ENCODE data around the gene HOXD3.
A peak's percentile ranks its signal among the peaks of the same experiment; 100 is the strongest.

Gene HOXD3

DNA sequence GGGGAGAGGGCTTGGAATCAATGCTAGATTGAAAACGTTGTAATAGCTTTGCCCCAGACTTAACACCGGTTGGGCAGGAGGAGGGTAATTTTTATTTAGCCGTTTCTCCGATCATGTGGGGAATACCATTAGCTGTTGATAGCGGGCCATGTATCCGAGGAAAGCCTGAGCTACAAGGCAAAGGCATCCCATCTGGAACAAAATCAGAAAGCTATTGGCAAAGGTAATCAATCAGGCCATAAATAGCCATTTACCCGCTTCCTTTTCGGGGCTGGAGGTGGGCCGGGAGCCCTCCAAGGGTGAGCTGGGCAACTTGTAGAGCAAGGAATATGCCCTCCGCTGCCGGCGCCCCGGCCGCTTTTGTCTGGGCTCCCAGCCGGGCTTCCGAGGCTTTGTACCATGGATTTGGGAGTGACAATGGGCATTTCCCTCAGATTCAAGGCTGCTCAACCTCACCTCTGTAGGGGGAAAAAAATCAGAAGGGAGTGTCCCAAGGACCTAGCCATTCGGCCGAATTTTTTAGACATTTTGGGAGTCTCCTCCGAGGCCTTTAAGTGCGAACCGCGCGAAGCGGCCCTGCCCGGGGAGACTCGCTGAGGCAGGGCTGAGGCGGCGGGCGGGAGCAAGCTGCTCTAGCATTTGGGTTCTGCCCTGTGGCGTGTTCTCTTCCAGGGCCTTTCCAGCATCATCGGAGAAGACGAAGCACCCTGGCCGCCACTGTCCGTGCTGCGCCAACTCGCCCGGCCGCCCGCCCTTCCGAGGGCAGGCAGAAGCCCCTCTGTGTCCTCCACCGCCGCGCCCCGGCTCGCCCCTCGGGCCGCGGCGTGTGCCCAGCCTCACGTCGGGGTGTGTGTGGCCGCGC lies 35.7 kb upstream of the HOXD3 start:
- no peak for DNase-seq (ENCODE audit: low read depth)

GRCh38 chr2:176122052-176122682 lies 34.9 kb upstream of the HOXD3 start:
- DNase-seq (ENCODE audit: low read depth) = peak; percentile 57

DNA sequence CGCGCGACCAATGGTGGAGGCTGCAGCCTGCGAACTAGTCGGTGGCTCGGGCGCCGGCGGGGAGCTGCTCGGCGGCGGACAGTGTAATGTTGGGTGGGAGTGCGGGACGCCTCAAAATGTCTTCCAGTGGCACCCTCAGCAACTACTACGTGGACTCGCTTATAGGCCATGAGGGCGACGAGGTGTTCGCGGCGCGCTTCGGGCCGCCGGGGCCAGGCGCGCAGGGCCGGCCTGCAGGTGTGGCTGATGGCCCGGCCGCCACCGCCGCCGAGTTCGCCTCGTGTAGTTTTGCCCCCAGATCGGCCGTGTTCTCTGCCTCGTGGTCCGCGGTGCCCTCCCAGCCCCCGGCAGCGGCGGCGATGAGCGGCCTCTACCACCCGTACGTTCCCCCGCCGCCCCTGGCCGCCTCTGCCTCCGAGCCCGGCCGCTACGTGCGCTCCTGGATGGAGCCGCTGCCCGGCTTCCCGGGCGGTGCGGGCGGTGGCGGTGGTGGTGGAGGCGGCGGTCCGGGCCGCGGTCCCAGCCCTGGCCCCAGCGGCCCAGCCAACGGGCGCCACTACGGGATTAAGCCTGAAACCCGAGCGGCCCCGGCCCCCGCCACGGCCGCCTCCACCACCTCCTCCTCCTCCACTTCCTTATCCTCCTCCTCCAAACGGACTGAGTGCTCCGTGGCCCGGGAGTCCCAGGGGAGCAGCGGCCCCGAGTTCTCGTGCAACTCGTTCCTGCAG lies 34.3 kb upstream of the HOXD3 start, which contains the start of gene HOXD9:
Gene HOXD9, plus strand, starts transcription at position 37 of the 728 bp plus-strand sequence. Its CDS starts 50 bp downstream, at position 87.
- no peak for DNase-seq (ENCODE audit: low read depth)

DNA sequence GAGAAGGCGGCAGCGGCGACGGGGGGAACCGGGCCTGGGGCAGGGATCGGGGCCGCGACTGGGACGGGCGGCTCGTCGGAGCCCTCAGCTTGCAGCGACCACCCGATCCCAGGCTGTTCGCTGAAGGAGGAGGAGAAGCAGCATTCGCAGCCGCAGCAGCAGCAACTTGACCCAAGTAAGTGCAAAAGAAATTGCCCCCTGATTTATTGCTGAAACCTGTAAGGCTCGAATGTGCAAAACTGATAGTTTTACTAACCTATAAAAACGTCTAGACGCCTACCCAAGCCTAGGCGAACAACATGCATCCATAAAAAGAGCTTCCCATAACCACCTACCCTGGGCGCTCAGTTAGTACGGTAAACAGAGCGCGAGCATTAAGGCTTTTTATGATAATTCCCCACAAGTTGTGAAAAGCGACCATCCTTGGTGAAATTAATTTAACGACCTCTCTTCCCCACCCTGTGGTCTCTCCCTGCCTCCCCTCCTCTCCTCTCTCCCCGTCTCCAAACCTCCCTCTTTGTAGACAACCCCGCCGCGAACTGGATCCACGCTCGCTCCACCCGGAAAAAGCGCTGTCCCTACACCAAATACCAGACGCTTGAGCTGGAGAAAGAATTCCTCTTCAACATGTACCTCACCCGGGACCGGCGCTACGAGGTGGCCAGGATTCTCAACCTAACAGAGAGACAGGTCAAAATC lies 33.5 kb upstream of the HOXD3 start:
- no peak for DNase-seq (ENCODE audit: low read depth)

DNA sequence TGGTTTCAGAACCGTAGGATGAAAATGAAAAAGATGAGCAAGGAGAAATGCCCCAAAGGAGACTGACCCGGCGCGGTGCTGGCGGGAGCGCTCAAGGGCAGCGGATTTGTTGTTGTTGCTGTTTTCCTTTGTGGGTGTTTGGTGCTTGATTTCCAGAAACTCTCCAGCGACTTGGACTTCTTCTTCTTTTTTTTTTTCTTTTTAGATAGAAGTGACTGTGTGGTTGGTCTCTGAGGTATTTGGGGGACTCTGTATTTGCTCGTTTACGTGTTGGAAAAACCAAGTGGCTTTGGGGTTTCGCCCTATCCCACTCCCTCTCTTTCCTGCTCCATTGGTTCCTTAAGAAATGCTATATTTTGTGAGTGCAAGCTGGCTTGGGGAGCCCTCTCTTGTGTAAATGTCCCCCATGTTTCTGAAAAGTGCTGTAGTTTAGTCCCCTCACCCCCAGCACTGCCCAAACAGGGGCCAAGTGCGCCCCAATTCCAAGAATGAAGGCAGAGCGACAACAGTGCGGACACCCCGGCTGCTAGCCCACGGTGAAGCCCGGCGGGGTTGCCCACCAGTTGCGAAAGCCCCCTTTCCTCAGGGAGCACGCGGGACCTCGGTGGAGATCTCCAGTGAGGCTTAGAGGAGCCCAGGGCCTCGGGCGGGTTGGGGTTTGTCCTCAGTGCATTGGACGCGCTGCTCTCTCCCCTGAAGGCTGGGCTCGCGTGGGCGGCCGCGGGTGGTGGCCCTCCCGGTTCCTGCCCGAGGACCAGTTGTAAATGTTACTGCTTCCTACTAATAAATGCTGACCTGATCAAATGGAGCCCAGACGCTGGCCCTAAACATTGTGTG lies 32.8 kb upstream of the HOXD3 start:
- no peak for DNase-seq (ENCODE audit: low read depth)

GRCh38 chr2:176124947-176125771 lies 31.9 kb upstream of the HOXD3 start:
- DNase-seq (ENCODE audit: low read depth) = no peak

- DNase-seq (ENCODE audit: low read depth) = no peak
Observed at GRCh38 chr2:176125772-176126054, 31.4 kb upstream of the HOXD3 start.

DNA sequence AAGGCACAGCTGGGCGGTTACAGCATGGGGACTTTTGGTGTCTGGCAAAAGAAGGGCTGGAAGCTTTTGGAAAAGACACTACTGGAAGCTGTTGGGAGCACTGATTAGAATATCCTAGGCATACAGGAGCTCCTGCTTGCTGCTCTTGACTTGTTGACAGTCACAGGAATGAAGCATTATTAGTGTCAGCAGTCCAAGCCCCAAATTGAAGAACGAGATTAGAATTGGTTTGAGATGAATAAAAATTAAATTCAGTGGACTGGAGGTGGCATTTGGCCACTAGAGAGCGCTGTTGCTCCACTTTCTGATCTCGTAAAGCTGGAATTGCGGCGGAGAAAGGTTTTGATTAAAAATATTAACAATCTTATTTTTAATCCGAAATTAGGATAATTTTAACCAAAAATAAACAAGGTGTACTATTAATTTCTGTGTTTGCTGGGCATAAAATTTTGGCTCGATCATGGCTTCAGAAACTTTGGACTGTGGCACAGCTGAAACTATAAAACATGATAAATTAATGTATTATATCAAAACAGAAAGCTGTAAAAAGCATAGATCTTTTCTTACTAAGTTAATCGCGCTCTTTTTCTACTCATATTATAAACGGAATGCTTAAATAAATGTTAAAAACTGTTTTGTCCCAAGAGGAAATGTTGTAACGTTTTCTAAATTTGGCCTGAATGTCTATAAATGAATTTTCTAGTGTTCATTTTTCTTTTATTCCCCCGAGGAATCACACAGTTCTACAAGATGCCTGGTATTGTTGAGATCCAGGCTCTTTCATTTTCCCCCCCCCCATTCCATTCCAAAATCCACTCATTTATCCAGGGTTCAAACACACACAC lies 30.0 kb upstream of the HOXD3 start:
- DNase-seq (ENCODE audit: low read depth) = no peak

GRCh38 chr2:176127774-176128072 lies 29.4 kb upstream of the HOXD3 start:
- no peak for DNase-seq (ENCODE audit: low read depth)

DNA sequence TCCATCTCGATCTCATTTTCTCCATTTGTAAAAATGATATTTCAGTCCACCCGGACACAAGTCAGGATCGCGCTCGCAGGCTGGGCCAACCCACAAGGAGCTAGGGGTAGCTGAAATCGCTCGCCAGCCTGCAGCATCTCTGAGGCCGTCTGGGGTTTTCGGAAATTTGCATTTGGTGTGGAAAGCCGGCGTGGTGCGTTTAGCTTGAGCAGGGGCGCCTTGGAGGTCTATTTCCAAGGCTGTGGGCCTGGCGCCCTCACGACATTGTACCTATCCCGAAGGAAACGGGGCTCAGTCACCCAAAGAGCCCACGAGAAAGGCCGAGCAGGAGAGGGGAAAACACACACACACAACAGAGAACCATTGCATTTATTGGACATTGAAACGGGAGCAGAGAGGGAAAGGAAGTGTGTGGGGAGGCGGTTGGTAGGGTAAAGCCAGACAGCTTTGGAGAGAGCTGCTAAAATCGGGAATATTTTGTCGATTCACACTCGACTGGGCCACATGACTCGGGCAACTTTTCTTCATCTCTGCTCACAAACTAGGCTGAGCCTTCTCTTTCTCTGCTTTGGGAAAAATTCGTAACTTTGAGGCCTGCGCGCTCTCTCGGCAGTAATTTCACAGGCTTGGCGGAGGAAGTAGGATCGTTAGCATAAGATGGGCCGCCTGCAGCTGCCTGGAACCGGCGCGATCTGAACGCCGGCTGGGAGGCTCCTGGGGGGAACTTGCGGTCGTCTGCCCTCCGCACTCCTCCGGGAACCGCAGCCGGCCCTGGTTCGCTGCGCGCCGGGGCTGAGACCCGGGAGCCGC lies 28.7 kb upstream of the HOXD3 start:
- no peak for DNase-seq (ENCODE audit: low read depth)

DNA sequence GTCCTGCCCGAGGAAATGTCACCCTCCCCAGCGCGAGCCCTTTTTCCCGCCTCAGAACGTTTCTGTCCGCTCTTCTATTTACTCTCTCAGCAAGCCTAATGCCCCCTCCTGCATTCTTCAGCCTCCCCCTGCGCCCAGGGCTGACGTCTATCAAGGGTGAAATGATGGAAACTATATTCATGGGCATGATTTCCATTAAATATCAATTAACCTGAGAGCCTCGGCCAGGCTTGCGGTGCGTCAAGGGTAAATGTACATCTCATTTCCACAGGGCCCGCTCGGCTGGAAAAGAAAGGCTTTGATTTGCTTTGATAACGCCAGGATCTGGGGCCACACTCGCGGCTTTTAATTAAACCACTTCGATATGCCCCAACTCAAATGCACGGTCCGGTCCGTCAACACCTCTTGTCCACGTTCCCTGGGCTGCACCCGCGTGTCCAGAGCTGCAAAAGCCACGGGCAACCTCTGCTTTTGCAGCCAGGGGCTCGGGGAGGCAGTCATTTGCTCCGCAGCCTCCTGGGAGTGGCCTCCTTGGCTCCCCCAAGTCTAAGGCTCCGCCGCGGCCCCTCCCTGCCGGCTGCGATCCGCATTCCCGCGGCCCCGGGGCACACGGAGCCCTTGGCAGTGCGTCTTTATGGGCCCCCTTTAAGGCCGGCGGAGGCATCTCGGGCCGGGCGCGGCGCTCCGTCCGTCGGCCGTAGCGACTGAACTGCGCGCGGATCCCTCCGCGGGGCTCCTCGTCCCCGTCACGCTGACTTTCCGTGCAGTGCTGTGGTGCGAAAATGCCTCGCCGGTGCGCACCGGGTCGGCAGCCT lies 27.9 kb upstream of the HOXD3 start, which contains the start of gene HOXD8:
Gene HOXD8, plus strand, starts transcription at position 724 of the 815 bp plus-strand sequence. CDS start 662 bp downstream, outside the sequence.
- DNase-seq (ENCODE audit: low read depth) = peak; percentile 71

GRCh38 chr2:176129813-176130146 lies 27.3 kb upstream of the HOXD3 start:
- no peak for DNase-seq (ENCODE audit: low read depth)

DNA sequence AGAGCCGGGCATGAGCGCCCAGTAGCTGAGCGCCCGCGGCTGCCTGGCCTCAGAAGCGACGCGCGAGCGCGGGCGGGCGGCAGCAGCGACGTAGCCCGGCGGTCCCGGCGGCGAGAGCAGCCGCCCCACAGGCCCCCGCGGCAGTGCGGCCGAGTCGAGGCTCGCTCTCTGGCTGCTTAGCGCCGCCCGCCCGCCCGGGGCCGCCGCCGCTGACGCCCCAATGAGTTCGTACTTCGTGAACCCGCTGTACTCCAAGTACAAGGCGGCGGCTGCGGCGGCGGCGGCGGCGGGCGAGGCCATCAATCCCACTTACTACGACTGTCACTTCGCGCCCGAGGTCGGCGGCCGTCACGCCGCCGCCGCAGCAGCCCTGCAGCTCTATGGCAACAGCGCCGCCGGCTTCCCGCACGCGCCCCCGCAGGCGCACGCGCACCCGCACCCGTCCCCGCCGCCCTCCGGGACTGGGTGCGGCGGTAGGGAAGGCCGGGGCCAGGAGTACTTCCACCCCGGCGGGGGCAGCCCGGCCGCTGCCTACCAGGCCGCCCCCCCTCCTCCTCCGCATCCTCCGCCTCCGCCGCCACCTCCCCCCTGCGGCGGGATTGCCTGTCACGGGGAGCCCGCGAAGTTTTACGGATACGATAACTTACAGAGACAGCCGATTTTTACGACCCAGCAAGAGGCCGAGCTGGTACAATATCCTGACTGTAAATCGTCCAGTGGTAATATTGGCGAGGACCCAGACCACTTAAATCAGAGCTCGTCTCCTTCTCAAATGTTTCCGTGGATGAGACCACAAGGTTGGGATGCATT lies 26.8 kb upstream of the HOXD3 start:
- no peak for DNase-seq (ENCODE audit: low read depth)

GRCh38 chr2:176130957-176131847 lies 25.9 kb upstream of the HOXD3 start:
- no peak for DNase-seq (ENCODE audit: low read depth)

GRCh38 chr2:176131848-176132158 lies 25.3 kb upstream of the HOXD3 start:
- no peak for DNase-seq (ENCODE audit: low read depth)

Data from GM04504 (cell line).